C4-2B (cell line): ENCODE data around the gene ZNF487.
"Not testable (repeated sequence)": the region's sequence is repeated elsewhere in the genome, so short reads cannot be mapped to it uniquely, and the experiment has no call there.

Source experiments
- H3K27ac ChIP-seq: fragments of 450-650 bp; 2 replicates; pipeline ENCODE4 v1.5.1; 2017
- CTCF ChIP-seq: fragments of 450-650 bp; conservative IDR thresholded peaks from 2 replicates; pipeline ENCODE4 v1.5.1; 2017; ENCODE audit warnings: mild to moderate bottlenecking
- ZFX ChIP-seq: fragments of 450-650 bp; IDR thresholded peaks from 2 replicates; pipeline ENCODE4 v1.6.1; 2017

Gene ZNF487

GRCh38 chr10:43436291-43437140, at the start of gene ZNF487:
ZNF487 (plus strand) TSS chr10:43437111; CDS start chr10:43475814, 38,703 bp downstream.
- TF ChIP-seq ZFX (peak; percentile 83), CTCF (no peak; the same call in 1 of the 2 replicates)
- H3K27ac ChIP-seq, result peak within 1 kb of the TSS; percentile 92

- TF ChIP-seq CTCF, result no peak
- TF ChIP-seq ZFX, result no peak
- H3K27ac ChIP-seq, result no peak overlapping the region
These were observed 49.3 kb upstream of the ZNF487 start for GRCh38 chr10:43387678-43388032.

GRCh38 chr10:43389867-43390266, 47.0 kb upstream of the ZNF487 start:
- TF ChIP-seq CTCF (no peak), ZFX (no peak)
- H3K27ac ChIP-seq, result no peak overlapping the region

- TF ChIP-seq CTCF (no peak), ZFX (no peak)
- no peak overlapping the region for H3K27ac ChIP-seq
These were observed 46.6 kb upstream of the ZNF487 start for GRCh38 chr10:43390333-43390732.

GRCh38 chr10:43390759-43391158, 46.2 kb upstream of the ZNF487 start:
- no peak overlapping the region for H3K27ac ChIP-seq
- TF ChIP-seq ZFX (no peak), CTCF (no peak; the same call in 1 of the 2 replicates)

- no peak overlapping the region for H3K27ac ChIP-seq
- TF ChIP-seq CTCF (no peak), ZFX (no peak)
These were observed 45.4 kb upstream of the ZNF487 start for GRCh38 chr10:43391496-43391895.

GRCh38 chr10:43392748-43393147, 44.2 kb upstream of the ZNF487 start:
- TF ChIP-seq CTCF (no peak), ZFX (no peak)
- no peak overlapping the region; the same call in 1 of the 2 replicates for H3K27ac ChIP-seq

- H3K27ac ChIP-seq, result not testable (repeated sequence)
These were observed 43.7 kb upstream of the ZNF487 start for GRCh38 chr10:43393186-43393585.
